ENCODE data around the gene METTL18. TPM values are rescaled to one million over a fixed set of nuclear protein-coding genes. Genes with fewer than 3 reads are reported as not detected.
A peak's percentile ranks its signal among the peaks of the same experiment; 100 is the strongest.
"Not testable (repeated sequence)": the region's sequence is repeated elsewhere in the genome, so short reads cannot be mapped to it uniquely, and the experiment has no call there.

Gene METTL18
- 10 to 100 TPM; 12.5 to 18.5 (median 16.0) TPM for polyA plus RNA-seq (ENCODE audit: insufficient read length in 4 of 4)

- DNase-seq (ENCODE audit: low read depth in 4 of 4, low spot score in 2 of 4): peak; percentile 85 to 95 (median 92)
Measured at GRCh38 chr1:169794530-169795416, at the start of gene METTL18. TSS of gene METTL18 (minus strand) at chr1:169794907. CDS start at chr1:169793695, 1,212 bp downstream.

GRCh38 chr1:169838942-169839341 lies 44.2 kb upstream of the METTL18 start:
- no peak for DNase-seq (ENCODE audit: low read depth in 4 of 4, low spot score in 2 of 4)

GRCh38 chr1:169836198-169836597 lies 41.5 kb upstream of the METTL18 start:
- no peak for DNase-seq (ENCODE audit: low read depth in 4 of 4, low spot score in 2 of 4)

- no peak for DNase-seq (ENCODE audit: low read depth in 4 of 4, low spot score in 2 of 4)
Measured at GRCh38 chr1:169835647-169836046, 40.9 kb upstream of the METTL18 start.

GRCh38 chr1:169834869-169835268 lies 40.2 kb upstream of the METTL18 start:
- DNase-seq (ENCODE audit: low read depth in 4 of 4, low spot score in 2 of 4): no peak

- no peak for DNase-seq (ENCODE audit: low read depth in 4 of 4, low spot score in 2 of 4)
Measured at GRCh38 chr1:169833179-169833901, 38.6 kb upstream of the METTL18 start.

GRCh38 chr1:169829671-169830070 lies 35.0 kb upstream of the METTL18 start:
- no peak for DNase-seq (ENCODE audit: low read depth in 4 of 4, low spot score in 2 of 4)

- DNase-seq (ENCODE audit: low read depth in 4 of 4, low spot score in 2 of 4): no peak
Measured at GRCh38 chr1:169824153-169824552, 29.4 kb upstream of the METTL18 start.

- no peak for DNase-seq (ENCODE audit: low read depth in 4 of 4, low spot score in 2 of 4)
Measured at GRCh38 chr1:169821500-169821899, 26.8 kb upstream of the METTL18 start.

- DNase-seq (ENCODE audit: low read depth in 4 of 4, low spot score in 2 of 4): no peak
Measured at GRCh38 chr1:169816617-169817016, 21.9 kb upstream of the METTL18 start.

- DNase-seq (ENCODE audit: low read depth in 4 of 4, low spot score in 2 of 4): no peak
Measured at GRCh38 chr1:169814265-169814664, 19.6 kb upstream of the METTL18 start.

- no peak for DNase-seq (ENCODE audit: low read depth in 4 of 4, low spot score in 2 of 4)
Measured at GRCh38 chr1:169812131-169812530, 17.4 kb upstream of the METTL18 start.

- DNase-seq (ENCODE audit: low read depth in 4 of 4, low spot score in 2 of 4): not testable (repeated sequence)
Measured at GRCh38 chr1:169811418-169812035, 16.8 kb upstream of the METTL18 start.

GRCh38 chr1:169809370-169810095 lies 14.8 kb upstream of the METTL18 start:
- DNase-seq (ENCODE audit: low read depth in 4 of 4, low spot score in 2 of 4): peak in 1 of 4 donors; percentile 7

GRCh38 chr1:169804941-169805340 lies 10.2 kb upstream of the METTL18 start:
- no peak for DNase-seq (ENCODE audit: low read depth in 4 of 4, low spot score in 2 of 4)

- DNase-seq (ENCODE audit: low read depth in 4 of 4, low spot score in 2 of 4): no peak
Measured at GRCh38 chr1:169802888-169803287, 8.2 kb upstream of the METTL18 start.

GRCh38 chr1:169797281-169797680 lies 2.6 kb upstream of the METTL18 start:
- no peak for DNase-seq (ENCODE audit: low read depth in 4 of 4, low spot score in 2 of 4)

- DNase-seq (ENCODE audit: low read depth in 4 of 4, low spot score in 2 of 4): no peak
Measured at GRCh38 chr1:169796274-169796810, 1.6 kb upstream of the METTL18 start.

GRCh38 chr1:169795687-169796086 lies 980 bp upstream of the METTL18 start:
- no peak for DNase-seq (ENCODE audit: low read depth in 4 of 4, low spot score in 2 of 4)

- DNase-seq (ENCODE audit: low read depth in 4 of 4, low spot score in 2 of 4): no peak
Measured at GRCh38 chr1:169793730-169794129, 977 bp downstream of the METTL18 start.
